SK-N-SH (cell line): ENCODE measurements around the gene SLC8A1. TPM values are rescaled to one million over a fixed set of nuclear protein-coding genes. Genes with fewer than 3 reads are reported as not detected.
A peak's percentile ranks its signal among the peaks of the same experiment; 100 is the strongest.

Source experiments
- CTCF ChIA-PET: fragments of 300-600, 350-600 bp; formaldehyde crosslinking; extraction: SDS; loops from one replicate; lab custom pipeline; 2021; lab: Yijun Ruan, JAX
- POLR2A ChIA-PET: fragments of 350-600 bp; sonication (Branson Sonifier 250); formaldehyde crosslinking; extraction: SDS; loops from one replicate; lab custom pipeline; 2020; ENCODE audit warnings: antibody characterized with exemption, inconsistent platforms; lab: Yijun Ruan, JAX
- DNase-seq: peaks from one replicate; pipeline ENCODE4 v3.0.0; 2012
- H2AFZ ChIP-seq: fragments of 200-600 bp; sonication (generic); 2 replicates; pipeline ENCODE4 v1.8.1; 2016; ENCODE audit warnings: antibody characterized with exemption, mild to moderate bottlenecking, low read depth
- H3F3A ChIP-seq: fragments of 200-600 bp; sonication (generic); replicated peaks from 2 replicates; pipeline ENCODE3; 2016; ENCODE audit warnings: antibody characterized with exemption, mild to moderate bottlenecking; ENCODE audit not compliant: insufficient read depth
- H3K27ac ChIP-seq, 2 experiments: fragments of 200-500 bp in 1 of 2; fragments of 200-600 bp in 1 of 2; sonication (Bioruptor generic) in 1 of 2; sonication (generic), shearing (Covaris generic) in 1 of 2; 2 replicates each; pipeline versions ENCODE4 v1.5.1 to v1.6.1; 2014 to 2016; ENCODE audit warnings: low read depth in 2 of 2, inconsistent platforms in 1 of 2, low read length in 1 of 2, mild to moderate bottlenecking in 1 of 2, mixed read lengths in 1 of 2
- H3K27me3 ChIP-seq: fragments of 200-600 bp; sonication (generic), shearing (Covaris generic); 2 replicates; pipeline ENCODE4 v1.6.1; 2016; ENCODE audit warnings: mixed run types; ENCODE audit not compliant: insufficient read depth
- H3K36me3 ChIP-seq, 2 experiments: fragments of 200-500 bp in 1 of 2; fragments of 200-600 bp in 1 of 2; sonication (Bioruptor generic) in 1 of 2; sonication (generic) in 1 of 2; replicated peaks in 1 of 2; 2 replicates each; pipeline versions ENCODE3 to v1.5.1; 2014 to 2016; ENCODE audit warnings: low read length in 1 of 2, mild to moderate bottlenecking in 1 of 2; ENCODE audit not compliant: insufficient read depth in 2 of 2, control insufficient read depth in 1 of 2
- H3K4me1 ChIP-seq, 2 experiments: fragments of 200-500 bp in 1 of 2; fragments of 200-600 bp in 1 of 2; sonication (Bioruptor generic) in 1 of 2; sonication (generic), shearing (Covaris generic) in 1 of 2; 2 replicates each; pipeline versions ENCODE4 v1.5.1 to v1.6.1; 2014 to 2016; ENCODE audit warnings: low read depth in 1 of 2, low read length in 1 of 2, mixed run types in 1 of 2; ENCODE audit not compliant: insufficient read depth in 2 of 2, control insufficient read depth in 1 of 2
- H3K4me2 ChIP-seq: fragments of 200-600 bp; sonication (generic), shearing (Covaris generic); 2 replicates; pipeline ENCODE4 v1.6.1; 2017; ENCODE audit warnings: mixed run types
- H3K4me3 ChIP-seq, 2 experiments: fragments of 200-500 bp in 1 of 2; fragments of 200-600 bp in 1 of 2; sonication (Bioruptor generic) in 1 of 2; sonication (generic), shearing (Covaris generic) in 1 of 2; 2 replicates each; pipeline versions ENCODE4 v1.5.1 to v1.8.1; 2014 to 2016; ENCODE audit warnings: low read depth in 2 of 2, inconsistent platforms in 1 of 2, low read length in 1 of 2, mild to moderate bottlenecking in 1 of 2, mixed read lengths in 1 of 2, moderate library complexity in 1 of 2
- H3K79me2 ChIP-seq: fragments of 200-600 bp; sonication (generic); 2 replicates; pipeline ENCODE4 v1.8.1; 2017; ENCODE audit warnings: mild to moderate bottlenecking; ENCODE audit not compliant: insufficient read depth
- H3K9ac ChIP-seq: fragments of 200-600 bp; sonication (generic); 2 replicates; pipeline ENCODE4 v1.6.1; 2017; ENCODE audit warnings: mixed run types
- H3K9me2 ChIP-seq: fragments of 200-600 bp; sonication (generic); 2 replicates; pipeline ENCODE4 v1.6.1; 2017; ENCODE audit warnings: mixed run types
- H3K9me3 ChIP-seq: fragments of 200-600 bp; sonication (generic); 2 replicates; pipeline ENCODE4 v1.6.1; 2017; ENCODE audit warnings: mixed run types, mild to moderate bottlenecking, moderate library complexity
- H4K20me1 ChIP-seq: fragments of 200-600 bp; sonication (generic); 2 replicates; pipeline ENCODE4 v1.6.1; 2017; ENCODE audit warnings: mild to moderate bottlenecking, mixed run types; ENCODE audit not compliant: insufficient read depth
- EP300 ChIP-seq, 2 experiments: IDR thresholded peaks; 2 replicates each; pipeline versions ENCODE4 v1.4.0 to v1.6.1; 2012; ENCODE audit warnings: borderline replicate concordance in 1 of 2, low read depth in 1 of 2, low read length in 1 of 2
- FOSL2 ChIP-seq: IDR thresholded peaks from 2 replicates; pipeline ENCODE4 v1.4.0; 2012; ENCODE audit warnings: low read depth, mild to moderate bottlenecking, moderate library complexity, borderline replicate concordance
- FOXJ3 ChIP-seq: sonication (generic); formaldehyde crosslinking; IDR thresholded peaks from 2 replicates; pipeline ENCODE4 v1.5.1; 2020; ENCODE audit warnings: mild to moderate bottlenecking, missing genetic modification reagents
- FOXM1 ChIP-seq: IDR thresholded peaks from 2 replicates; pipeline ENCODE4 v1.4.0; 2012; ENCODE audit warnings: low read depth, mild to moderate bottlenecking
- GATA2 ChIP-seq: sonication (generic); formaldehyde crosslinking; IDR thresholded peaks from 2 replicates; pipeline ENCODE4 v1.5.0; 2020; ENCODE audit warnings: mild to moderate bottlenecking, missing genetic modification reagents
- JUND ChIP-seq: IDR thresholded peaks from 2 replicates; pipeline ENCODE4 v1.4.0; 2012
- MEF2A ChIP-seq: IDR thresholded peaks from 2 replicates; pipeline ENCODE4 v1.4.0; 2012; ENCODE audit warnings: low read depth, borderline replicate concordance
- MXI1 ChIP-seq: IDR thresholded peaks from 2 replicates; pipeline ENCODE4 v1.6.1; 2012; ENCODE audit warnings: mild to moderate bottlenecking, low read depth, low read length, improper control_type of control experiment
- NFIC ChIP-seq: IDR thresholded peaks from 2 replicates; pipeline ENCODE4 v1.4.0; 2012; ENCODE audit warnings: borderline replicate concordance
- POLR2AphosphoS5 ChIP-seq: IDR thresholded peaks from 2 replicates; pipeline ENCODE4 v1.6.1; 2012; ENCODE audit warnings: low read depth, low read length
- RAD21 ChIP-seq: IDR thresholded peaks from 2 replicates; pipeline ENCODE4 v1.6.1; 2012; ENCODE audit warnings: mild to moderate bottlenecking, low read length
- RFX5 ChIP-seq: IDR thresholded peaks from 2 replicates; pipeline ENCODE4 v1.6.1; 2012; ENCODE audit warnings: mild to moderate bottlenecking, improper control_type of control experiment, low read length
- SIN3A ChIP-seq: IDR thresholded peaks from 2 replicates; pipeline ENCODE4 v1.6.1; 2012; ENCODE audit warnings: low read depth, mild to moderate bottlenecking, low read length, moderate library complexity, borderline replicate concordance
- TAF1 ChIP-seq: IDR thresholded peaks from 2 replicates; pipeline ENCODE4 v1.6.1; 2012; ENCODE audit warnings: low read depth, mild to moderate bottlenecking, low read length, moderate library complexity, borderline replicate concordance
- TCF12 ChIP-seq: IDR thresholded peaks from 2 replicates; pipeline ENCODE4 v1.4.0; 2012
- TEAD4 ChIP-seq: IDR thresholded peaks from 2 replicates; pipeline ENCODE4 v1.4.0; 2012; ENCODE audit warnings: mild to moderate bottlenecking, borderline replicate concordance; ENCODE audit not compliant: insufficient read depth
- WGBS: methylation state at CpG from one replicate; pipeline ENCODE4 v1.1.6; 2017; ENCODE audit warnings: low lambda C conversion rate; 5-methylcytosine and 5-hydroxymethylcytosine counted together
- polyA plus RNA-seq, 3 experiments: library from polyadenylated mRNA; depleted of rRNA; stranded (reverse); fragments of >200 nt; gene quantifications; 2 replicates each; pipeline ENCODE4 v1.2.3, GENCODE V29; 2012
- TF ChIP-seq, protein P1 (sequence below): IDR thresholded peaks from 2 replicates; pipeline ENCODE4 v1.4.0; 2012; ENCODE audit warnings: low read depth
- TF ChIP-seq, protein P2 (sequence below): fragments of 150-350 bp; IDR thresholded peaks from 2 replicates; pipeline ENCODE4 v1.6.1; 2017; ENCODE audit warnings: antibody characterized with exemption, low read length, low read depth, borderline replicate concordance
- TF ChIP-seq, protein P3 (sequence below): IDR thresholded peaks from 2 replicates; pipeline ENCODE4 v1.4.0; 2012; ENCODE audit warnings: low read depth, borderline replicate concordance
- TF ChIP-seq, protein P4 (sequence below): IDR thresholded peaks from 2 replicates; pipeline ENCODE4 v1.6.1; 2012; ENCODE audit warnings: mild to moderate bottlenecking, low read depth, low read length, moderate library complexity

The SLC8A1 gene
- polyA plus RNA-seq, 1 of the 3 experiments (the other 2 are of a cell fraction) = 3.2 TPM

DNA sequence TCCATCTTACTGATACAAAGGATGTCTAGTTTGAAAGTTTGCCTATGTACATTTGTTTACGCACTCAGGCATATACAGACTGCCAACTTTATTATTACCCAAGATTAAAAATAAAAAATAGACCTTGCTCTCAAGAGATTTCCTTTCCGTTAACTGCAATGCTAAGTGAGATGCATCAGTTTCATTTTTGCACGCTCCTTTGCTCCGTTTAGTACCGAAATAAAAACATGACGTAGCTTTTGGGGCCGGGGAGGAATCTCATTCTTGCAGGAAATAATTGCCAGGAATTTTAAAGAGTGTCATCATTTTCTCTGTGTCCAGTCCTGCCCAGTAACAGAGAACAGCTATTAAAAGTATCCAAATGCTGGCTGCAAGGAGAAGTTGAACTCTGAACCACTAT lies 169.5 kb downstream of the SLC8A1 start:
- peak overlapping the region in 1 of 2 experiments; percentile 56; a peak in 1 of 4 replicates for H3K27ac ChIP-seq
- H3K36me3 ChIP-seq = no peaks in the 10 kb centered on the region
- CTCF ChIA-PET = interaction anchor here (1.0 to 1.3 kb wide), 2 partner anchors 12 to 16 kb away, joined by 3 to 4 read pairs; no protein-coding TSS in a partner anchor
- POLR2A ChIA-PET = no interaction called here
- no peak for DNase-seq
- H3K4me1 ChIP-seq = peaks cover 3 to 39% of the 10 kb centered on the region in 2 experiments; a peak in 3 of 4 replicates
- H3K4me2 ChIP-seq = no peak overlapping the region
- no peaks in the 10 kb centered on the region for H4K20me1 ChIP-seq
- WGBS = 95% methylated on average over 7 of the region's 7 CpGs
- no peak overlapping the region for H3K9ac ChIP-seq
- no peak overlapping the region for H2AFZ ChIP-seq
- no peaks in the 10 kb centered on the region for H3K9me3 ChIP-seq
- H3K9me2 ChIP-seq = no peaks in the 10 kb centered on the region
- no peak overlapping the region for H3K4me3 ChIP-seq
- TF ChIP-seq FOSL2 = no peak
- TF ChIP-seq JUND = no peak
- no peak for TF ChIP-seq SIN3A
- TF ChIP-seq FOXJ3 = no peak
- no peak for TF ChIP-seq POLR2AphosphoS5
- TF ChIP-seq, protein P1, sequence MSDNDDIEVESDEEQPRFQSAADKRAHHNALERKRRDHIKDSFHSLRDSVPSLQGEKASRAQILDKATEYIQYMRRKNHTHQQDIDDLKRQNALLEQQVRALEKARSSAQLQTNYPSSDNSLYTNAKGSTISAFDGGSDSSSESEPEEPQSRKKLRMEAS = no peak
- TF ChIP-seq TAF1 = no peak
- TF ChIP-seq, protein P2, sequence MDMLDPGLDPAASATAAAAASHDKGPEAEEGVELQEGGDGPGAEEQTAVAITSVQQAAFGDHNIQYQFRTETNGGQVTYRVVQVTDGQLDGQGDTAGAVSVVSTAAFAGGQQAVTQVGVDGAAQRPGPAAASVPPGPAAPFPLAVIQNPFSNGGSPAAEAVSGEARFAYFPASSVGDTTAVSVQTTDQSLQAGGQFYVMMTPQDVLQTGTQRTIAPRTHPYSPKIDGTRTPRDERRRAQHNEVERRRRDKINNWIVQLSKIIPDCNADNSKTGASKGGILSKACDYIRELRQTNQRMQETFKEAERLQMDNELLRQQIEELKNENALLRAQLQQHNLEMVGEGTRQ = no peak
- TF ChIP-seq TCF12 = no peak
- TF ChIP-seq FOXM1 = no peak
- TF ChIP-seq, protein P3, sequence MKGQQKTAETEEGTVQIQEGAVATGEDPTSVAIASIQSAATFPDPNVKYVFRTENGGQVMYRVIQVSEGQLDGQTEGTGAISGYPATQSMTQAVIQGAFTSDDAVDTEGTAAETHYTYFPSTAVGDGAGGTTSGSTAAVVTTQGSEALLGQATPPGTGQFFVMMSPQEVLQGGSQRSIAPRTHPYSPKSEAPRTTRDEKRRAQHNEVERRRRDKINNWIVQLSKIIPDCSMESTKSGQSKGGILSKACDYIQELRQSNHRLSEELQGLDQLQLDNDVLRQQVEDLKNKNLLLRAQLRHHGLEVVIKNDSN = no peak
- no peak for TF ChIP-seq MXI1
- TF ChIP-seq NFIC = no peak
- no peak for TF ChIP-seq RFX5
- peaks cover 19% of the 10 kb centered on the region for H3F3A ChIP-seq
- H3K79me2 ChIP-seq = no peaks in the 10 kb centered on the region
- H3K27me3 ChIP-seq = no peaks in the 10 kb centered on the region

DNA sequence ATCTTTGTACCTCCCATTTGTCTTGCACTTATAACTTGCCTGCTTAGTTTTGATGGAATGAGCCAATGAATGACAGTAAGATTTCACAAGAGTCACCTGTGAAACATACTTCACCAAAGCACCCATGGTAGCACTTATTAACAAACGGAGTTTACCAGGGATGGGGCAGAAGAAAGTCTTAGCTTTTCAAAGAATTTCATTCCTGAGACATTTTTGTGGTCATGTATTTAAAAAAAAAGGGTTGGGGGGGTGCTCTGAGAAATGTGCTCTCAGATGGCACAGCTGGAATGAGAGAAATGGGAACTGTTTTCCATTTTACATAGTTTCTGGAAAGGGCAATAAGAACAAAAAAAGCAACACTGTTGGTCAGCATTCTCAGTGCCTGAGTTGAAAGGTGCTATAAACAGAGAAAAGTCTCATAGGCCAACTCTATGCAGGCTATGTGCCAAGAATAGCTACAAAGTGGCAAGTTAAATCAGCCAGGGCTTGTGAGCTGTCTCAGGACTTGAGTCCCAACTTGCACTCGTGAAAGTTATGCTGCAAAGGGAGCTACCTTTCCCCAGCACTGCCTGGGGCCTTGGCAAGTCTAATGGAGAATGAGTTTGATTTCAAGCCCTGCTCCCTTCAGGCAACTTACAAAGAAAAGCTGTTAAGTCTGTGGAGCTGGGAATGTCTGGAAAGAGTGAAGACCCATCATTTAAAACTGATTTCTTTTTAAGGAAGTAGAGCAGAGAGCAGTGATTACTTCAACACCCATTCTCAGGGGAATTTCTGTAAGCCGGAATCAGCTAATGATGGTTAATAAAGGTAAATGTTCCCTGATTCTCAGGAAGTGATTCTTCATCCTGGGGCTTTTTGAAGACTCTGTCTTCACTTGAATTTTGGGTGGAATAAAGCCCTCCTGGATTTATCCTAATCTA lies 170.6 kb downstream of the SLC8A1 start:
- ChIA-PET POLR2A (no interaction called here), CTCF (interaction anchor here (1.3 kb wide), 1 partner anchor 11 kb away, joined by 4 read pairs; no protein-coding TSS in a partner anchor)
- H3K9ac ChIP-seq = no peak overlapping the region
- H3K27me3 ChIP-seq = no peaks in the 10 kb centered on the region
- H2AFZ ChIP-seq = no peak overlapping the region
- 38% methylated on average over 3 of the region's 3 CpGs for WGBS
- peaks cover 3 to 39% of the 10 kb centered on the region in 2 experiments; a peak in 3 of 4 replicates for H3K4me1 ChIP-seq
- H3K79me2 ChIP-seq = no peaks in the 10 kb centered on the region
- no peaks in the 10 kb centered on the region for H4K20me1 ChIP-seq
- no peak overlapping the region for H3K4me3 ChIP-seq
- H3F3A ChIP-seq = peaks cover 19% of the 10 kb centered on the region
- H3K9me2 ChIP-seq = no peaks in the 10 kb centered on the region
- no peaks in the 10 kb centered on the region for H3K9me3 ChIP-seq
- no peaks in the 10 kb centered on the region for H3K36me3 ChIP-seq
- DNase-seq = no peak
- peak overlapping the region; percentile 56 to 79; a peak in 2 of 4 replicates for H3K27ac ChIP-seq
- peak overlapping the region; percentile 42 for H3K4me2 ChIP-seq
- TF ChIP-seq MEF2A = peak; percentile 66
- no peak for TF ChIP-seq RAD21
- TF ChIP-seq, protein P4, sequence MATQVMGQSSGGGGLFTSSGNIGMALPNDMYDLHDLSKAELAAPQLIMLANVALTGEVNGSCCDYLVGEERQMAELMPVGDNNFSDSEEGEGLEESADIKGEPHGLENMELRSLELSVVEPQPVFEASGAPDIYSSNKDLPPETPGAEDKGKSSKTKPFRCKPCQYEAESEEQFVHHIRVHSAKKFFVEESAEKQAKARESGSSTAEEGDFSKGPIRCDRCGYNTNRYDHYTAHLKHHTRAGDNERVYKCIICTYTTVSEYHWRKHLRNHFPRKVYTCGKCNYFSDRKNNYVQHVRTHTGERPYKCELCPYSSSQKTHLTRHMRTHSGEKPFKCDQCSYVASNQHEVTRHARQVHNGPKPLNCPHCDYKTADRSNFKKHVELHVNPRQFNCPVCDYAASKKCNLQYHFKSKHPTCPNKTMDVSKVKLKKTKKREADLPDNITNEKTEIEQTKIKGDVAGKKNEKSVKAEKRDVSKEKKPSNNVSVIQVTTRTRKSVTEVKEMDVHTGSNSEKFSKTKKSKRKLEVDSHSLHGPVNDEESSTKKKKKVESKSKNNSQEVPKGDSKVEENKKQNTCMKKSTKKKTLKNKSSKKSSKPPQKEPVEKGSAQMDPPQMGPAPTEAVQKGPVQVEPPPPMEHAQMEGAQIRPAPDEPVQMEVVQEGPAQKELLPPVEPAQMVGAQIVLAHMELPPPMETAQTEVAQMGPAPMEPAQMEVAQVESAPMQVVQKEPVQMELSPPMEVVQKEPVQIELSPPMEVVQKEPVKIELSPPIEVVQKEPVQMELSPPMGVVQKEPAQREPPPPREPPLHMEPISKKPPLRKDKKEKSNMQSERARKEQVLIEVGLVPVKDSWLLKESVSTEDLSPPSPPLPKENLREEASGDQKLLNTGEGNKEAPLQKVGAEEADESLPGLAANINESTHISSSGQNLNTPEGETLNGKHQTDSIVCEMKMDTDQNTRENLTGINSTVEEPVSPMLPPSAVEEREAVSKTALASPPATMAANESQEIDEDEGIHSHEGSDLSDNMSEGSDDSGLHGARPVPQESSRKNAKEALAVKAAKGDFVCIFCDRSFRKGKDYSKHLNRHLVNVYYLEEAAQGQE = 0 out of 2 replicates have a peak, but pooled peaks have one; percentile 6
- no peak for TF ChIP-seq GATA2 (CRISPR knock-in tag)
- TF ChIP-seq NFIC = peak; percentile 79
- TF ChIP-seq EP300 (IDR thresholded peaks at IDR 0.05; ENCODE audit: borderline replicate concordance in 1 of 2, low read depth in 1 of 2, low read length in 1 of 2) = peak in 1 of 2 experiments; percentile 68; a peak in 1 of 4 replicates
- peak; percentile 80 for TF ChIP-seq TEAD4
- peak; percentile 47; the same call in 1 of the 2 replicates for TF ChIP-seq POLR2AphosphoS5
